WI38 (cell line): ENCODE data around the gene CADM2.

Source experiments
- H3K4me3 ChIP-seq: 2 replicates; pipeline ENCODE4 v1.5.1; 2011; ENCODE audit warnings: low read depth, mild to moderate bottlenecking, control low read depth, low read length
- TF ChIP-seq, protein P1 (sequence below): IDR thresholded peaks from 2 replicates; pipeline ENCODE4 v1.5.1; 2012; ENCODE audit warnings: low read depth, mild to moderate bottlenecking, control low read depth, low read length

Gene CADM2

DNA sequence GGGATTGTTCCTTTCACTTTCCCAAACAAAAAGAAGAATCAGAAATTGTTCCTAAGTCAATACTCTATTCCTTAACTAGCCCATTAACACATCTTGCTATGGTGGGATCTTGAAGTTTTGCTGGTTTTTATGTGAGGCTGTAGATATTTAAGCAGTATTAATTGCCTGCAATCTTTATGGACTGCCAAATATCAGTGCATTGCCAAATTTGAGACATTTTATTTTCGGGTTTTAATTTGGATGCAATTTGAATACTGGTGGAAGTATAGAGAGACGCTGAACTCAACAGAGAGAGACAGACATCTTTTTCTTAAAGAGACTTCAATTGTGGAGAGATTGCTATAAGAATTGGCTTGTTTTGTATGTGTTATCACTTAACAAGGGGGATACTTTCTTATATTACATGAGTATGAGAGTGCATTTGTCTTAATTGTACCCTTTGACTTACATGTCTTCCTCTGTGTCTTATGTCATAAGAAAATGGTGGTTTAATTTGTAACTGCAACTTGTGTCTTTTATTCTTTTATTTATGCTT lies 10.0 kb downstream of the CADM2 start:
- no peak overlapping the region for H3K4me3 ChIP-seq
- TF ChIP-seq, protein P1, sequence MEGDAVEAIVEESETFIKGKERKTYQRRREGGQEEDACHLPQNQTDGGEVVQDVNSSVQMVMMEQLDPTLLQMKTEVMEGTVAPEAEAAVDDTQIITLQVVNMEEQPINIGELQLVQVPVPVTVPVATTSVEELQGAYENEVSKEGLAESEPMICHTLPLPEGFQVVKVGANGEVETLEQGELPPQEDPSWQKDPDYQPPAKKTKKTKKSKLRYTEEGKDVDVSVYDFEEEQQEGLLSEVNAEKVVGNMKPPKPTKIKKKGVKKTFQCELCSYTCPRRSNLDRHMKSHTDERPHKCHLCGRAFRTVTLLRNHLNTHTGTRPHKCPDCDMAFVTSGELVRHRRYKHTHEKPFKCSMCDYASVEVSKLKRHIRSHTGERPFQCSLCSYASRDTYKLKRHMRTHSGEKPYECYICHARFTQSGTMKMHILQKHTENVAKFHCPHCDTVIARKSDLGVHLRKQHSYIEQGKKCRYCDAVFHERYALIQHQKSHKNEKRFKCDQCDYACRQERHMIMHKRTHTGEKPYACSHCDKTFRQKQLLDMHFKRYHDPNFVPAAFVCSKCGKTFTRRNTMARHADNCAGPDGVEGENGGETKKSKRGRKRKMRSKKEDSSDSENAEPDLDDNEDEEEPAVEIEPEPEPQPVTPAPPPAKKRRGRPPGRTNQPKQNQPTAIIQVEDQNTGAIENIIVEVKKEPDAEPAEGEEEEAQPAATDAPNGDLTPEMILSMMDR: no peak

DNA sequence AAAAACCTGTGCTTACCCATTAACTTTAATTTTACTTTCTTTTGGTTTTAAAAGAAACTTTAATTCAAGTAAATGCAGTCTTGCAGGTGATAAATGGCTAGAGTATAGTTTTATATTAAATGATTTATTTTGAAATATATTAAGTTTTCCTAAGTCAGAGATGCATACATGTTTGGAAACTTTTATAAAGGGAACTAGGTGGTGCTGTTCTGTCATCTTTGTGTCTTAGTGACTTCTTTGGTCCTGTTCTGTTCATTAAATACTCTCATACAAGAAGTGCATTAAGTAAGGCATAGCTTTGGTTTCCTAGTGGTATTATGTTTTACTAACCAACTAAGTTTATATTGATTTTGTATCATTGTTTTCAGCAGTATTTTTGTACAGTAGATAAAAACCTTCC lies 15.6 kb downstream of the CADM2 start:
- TF ChIP-seq, protein P1: no peak
- H3K4me3 ChIP-seq: no peak overlapping the region

DNA sequence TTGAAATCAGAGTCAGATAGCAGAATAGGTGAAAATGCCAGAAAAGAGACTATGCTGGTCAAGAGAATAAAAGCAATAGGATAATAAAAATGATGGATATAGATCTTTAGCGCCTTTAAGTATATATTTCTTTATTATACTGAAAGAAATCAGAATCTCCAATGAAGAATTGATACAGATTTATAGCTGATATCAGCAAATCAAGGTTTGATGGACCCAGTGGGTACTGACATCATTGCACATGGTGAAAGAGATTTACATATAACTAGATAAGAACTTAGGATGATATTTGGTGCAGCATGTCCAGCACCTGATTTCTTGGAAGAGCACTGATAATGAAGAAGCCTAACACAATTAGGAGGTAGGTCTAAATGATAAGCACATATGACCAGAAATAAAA lies 18.2 kb downstream of the CADM2 start:
- TF ChIP-seq, protein P1: no peak

DNA sequence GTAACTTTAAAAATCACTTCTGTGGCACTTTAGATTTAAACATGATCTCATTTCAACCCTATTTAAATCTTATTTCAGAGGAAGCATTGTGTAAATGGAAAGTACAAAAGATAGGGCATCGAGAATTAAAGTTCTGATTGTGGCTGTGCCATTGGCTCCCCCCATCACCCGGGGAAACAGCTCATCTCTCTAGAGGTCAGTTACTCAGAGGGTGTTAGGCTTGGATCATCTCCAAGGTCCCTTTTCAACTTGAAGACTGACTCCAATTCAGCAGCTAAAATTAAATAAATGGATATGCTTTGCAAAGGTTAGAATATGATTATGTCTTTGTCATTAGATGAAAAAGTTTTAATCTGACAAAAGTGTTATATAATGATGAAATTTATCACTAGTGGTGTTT lies 20.1 kb downstream of the CADM2 start:
- TF ChIP-seq, protein P1: no peak
- H3K4me3 ChIP-seq: no peak overlapping the region

More for the DNA sequence above, 18.2 kb downstream of the CADM2 start:
- H3K4me3 ChIP-seq: no peak overlapping the region

DNA sequence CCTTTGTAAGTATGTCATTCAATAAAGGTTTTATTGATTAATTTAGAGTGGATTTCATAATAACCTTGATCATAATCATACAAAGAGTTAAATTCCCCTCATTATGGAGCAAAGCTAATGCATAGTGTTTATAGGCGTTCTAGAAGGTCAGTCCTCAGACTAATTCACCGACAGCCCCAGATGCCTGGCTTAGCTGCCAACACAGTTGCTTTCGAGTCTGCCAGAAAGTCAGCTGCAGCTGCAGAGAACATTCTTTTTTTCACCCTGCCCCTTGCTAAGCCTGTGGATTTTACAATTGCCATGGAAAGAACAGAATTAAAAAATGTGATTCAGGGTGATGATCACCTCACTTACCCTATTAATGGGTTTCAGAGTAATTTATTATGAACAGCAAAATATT lies 21.2 kb downstream of the CADM2 start:
- TF ChIP-seq, protein P1: no peak
- H3K4me3 ChIP-seq: no peak overlapping the region

DNA sequence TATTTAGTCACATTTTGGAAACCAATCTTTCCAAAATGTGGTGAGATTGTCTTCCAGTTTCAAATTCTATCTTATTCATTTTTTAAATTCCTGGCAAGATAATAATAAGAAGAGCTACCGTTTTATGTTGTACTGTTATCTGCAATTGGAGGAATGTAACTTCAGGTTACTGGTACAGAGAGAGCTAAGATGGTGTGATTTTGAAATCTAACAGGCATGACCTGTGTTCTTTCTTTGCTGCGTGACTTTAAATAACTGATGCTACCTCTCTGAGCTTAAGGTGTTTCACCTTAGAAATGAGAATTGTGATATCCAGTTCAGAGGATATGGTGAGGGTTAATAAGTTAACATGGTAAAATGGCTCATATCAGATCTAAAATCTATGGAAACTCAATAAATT lies 21.7 kb downstream of the CADM2 start:
- TF ChIP-seq, protein P1: no peak
- no peak overlapping the region for H3K4me3 ChIP-seq

DNA sequence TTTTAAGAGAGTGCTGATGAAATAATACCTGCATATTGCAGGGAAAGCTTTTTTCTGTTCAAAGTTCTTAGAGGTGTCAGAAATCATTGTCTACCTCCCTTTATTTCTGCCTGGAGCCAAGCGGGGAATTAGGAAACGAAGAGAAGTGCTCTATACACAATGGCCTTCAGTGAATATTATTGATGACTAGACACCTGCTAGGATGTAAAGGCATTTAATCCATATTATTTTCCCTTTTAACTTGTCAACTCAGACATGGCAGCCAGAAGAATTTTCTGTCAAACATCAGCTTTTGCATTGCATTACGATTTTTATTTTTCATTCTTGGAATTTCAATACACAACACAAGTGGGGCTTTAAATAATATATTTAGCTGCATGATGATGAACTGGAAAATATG lies 24.7 kb downstream of the CADM2 start:
- H3K4me3 ChIP-seq: no peak overlapping the region
- TF ChIP-seq, protein P1: no peak
